ENCODE data around the gene MRPS2. TPM values are rescaled to one million over a fixed set of nuclear protein-coding genes. Genes with fewer than 3 reads are reported as not detected.

Gene MRPS2
- total RNA-seq, 1 donor from 2014 or later = 23.4 TPM

- no peak overlapping the region for H3K4me2 ChIP-seq
These were observed 37.3 kb upstream of the MRPS2 start for GRCh38 chr9:135463140-135463539.

DNA sequence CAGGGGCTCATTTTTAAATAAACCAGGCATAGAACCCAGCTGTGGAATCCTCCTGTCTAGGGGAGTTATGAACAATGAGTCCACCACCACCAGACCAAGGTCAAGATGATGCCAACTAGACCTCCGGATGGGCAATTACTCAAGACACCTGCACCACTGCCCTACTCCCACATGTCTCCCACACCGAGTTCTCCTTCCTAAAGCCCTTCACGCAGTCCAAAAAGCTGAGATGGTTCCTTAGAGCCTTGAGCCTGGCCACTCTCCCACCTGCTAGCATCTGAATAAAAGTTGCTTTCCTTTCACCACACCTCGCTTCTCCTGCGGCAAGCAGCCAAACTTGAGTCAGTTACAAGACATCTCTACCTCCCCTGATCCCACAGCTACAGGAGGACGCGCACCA is 36.3 kb upstream of the MRPS2 start:
- Mint-ChIP-seq H3K4me1 (peaks cover 32% of the 10 kb centered on the region), H3K27ac (no peak overlapping the region), H3K4me3 (no peak overlapping the region), H3K27me3 (ENCODE audit: insufficient read depth, low read depth) (peaks cover 5% of the 10 kb centered on the region), H3K9me3 (no peaks in the 10 kb centered on the region), H3K36me3 (no peaks in the 10 kb centered on the region)
- Histone ChIP-seq H3K4me2 (no peak overlapping the region), H3K79me2 (ENCODE audit: low read depth) (no peaks in the 10 kb centered on the region), H3K9me3 (ENCODE audit: low read depth) (no peaks in the 10 kb centered on the region), H3K27ac (no peak overlapping the region), H4K20me1 (ENCODE audit: low read depth) (no peaks in the 10 kb centered on the region), H3K36me3 (no peaks in the 10 kb centered on the region), H3K4me1 (peaks cover 3% of the 10 kb centered on the region), H3K4me3 (no peak overlapping the region), H3K9ac (no peak overlapping the region), H3K27me3 (no peaks in the 10 kb centered on the region), H3F3A (ENCODE audit: low read depth) (no peaks in the 10 kb centered on the region), H2AFZ (replicated peaks) (no peak overlapping the region)
- TF ChIP-seq CTCF (IDR thresholded peaks at IDR 0.05) (no peak), EZH2phosphoT487 (IDR thresholded peaks at IDR 0.05) (no peak), EZH2 (IDR thresholded peaks at IDR 0.05) (no peak)
- no peak for DNase-seq (ENCODE audit: low spot score)

More at GRCh38 chr9:135463140-135463539, 37.3 kb upstream of the MRPS2 start:
- Histone ChIP-seq H3K9me3 (ENCODE audit: low read depth) (no peaks in the 10 kb centered on the region), H3K79me2 (ENCODE audit: low read depth) (no peaks in the 10 kb centered on the region), H3K4me3 (no peak overlapping the region), H2AFZ (replicated peaks) (no peak overlapping the region), H3K4me1 (no peaks in the 10 kb centered on the region), H3K9ac (no peak overlapping the region), H4K20me1 (ENCODE audit: low read depth) (no peaks in the 10 kb centered on the region), H3K27me3 (no peaks in the 10 kb centered on the region), H3K27ac (no peak overlapping the region), H3F3A (ENCODE audit: low read depth) (no peaks in the 10 kb centered on the region), H3K36me3 (no peaks in the 10 kb centered on the region)
- H3K4me1 Mint-ChIP-seq = peaks cover 25% of the 10 kb centered on the region
- no peaks in the 10 kb centered on the region for H3K9me3 Mint-ChIP-seq
- DNase-seq (ENCODE audit: low spot score) = no peak
- no peaks in the 10 kb centered on the region for H3K36me3 Mint-ChIP-seq
- H3K4me3 Mint-ChIP-seq = no peak overlapping the region
- peaks cover 5% of the 10 kb centered on the region for H3K27me3 Mint-ChIP-seq (ENCODE audit: insufficient read depth, low read depth)
- H3K27ac Mint-ChIP-seq = no peak overlapping the region
- TF ChIP-seq EZH2phosphoT487 (IDR thresholded peaks at IDR 0.05) (no peak), CTCF (IDR thresholded peaks at IDR 0.05) (no peak), EZH2 (IDR thresholded peaks at IDR 0.05) (no peak)

DNA sequence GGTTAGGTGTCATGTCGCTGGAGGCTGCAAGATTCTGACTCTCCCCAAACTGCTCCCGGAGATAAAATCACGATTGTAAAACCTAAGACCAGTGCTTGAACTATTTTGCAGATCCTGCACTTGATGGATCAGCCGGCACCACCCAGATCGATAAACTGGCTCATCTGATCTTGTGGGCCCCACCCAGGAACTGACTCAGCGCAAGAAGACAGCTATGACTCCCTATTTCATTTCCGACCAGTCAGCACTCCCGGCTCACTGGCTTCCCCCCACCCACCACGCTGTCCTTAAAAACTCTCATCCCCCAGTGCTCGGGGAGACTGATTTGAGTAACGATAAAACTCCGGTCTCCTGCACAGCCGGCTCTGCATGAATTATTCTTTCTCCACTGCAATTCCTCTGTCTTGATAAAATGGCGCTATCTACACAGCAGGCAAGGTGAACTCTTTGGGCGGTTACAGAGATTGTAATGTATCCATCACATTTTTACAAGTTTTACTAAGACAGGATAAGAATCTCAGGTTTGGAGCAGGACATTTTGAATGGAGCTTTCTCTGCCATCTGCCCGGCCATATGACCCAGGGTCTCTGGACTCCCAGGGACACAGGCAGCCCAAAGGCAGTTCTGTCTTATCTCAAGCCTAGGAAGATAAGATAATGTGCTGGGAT is 31.5 kb upstream of the MRPS2 start:
- H2AFZ ChIP-seq (replicated peaks) = no peak overlapping the region
- peak overlapping the region; percentile 22 for H3K4me2 ChIP-seq

More for the DNA sequence above, 31.5 kb upstream of the MRPS2 start:
- H3K4me1 ChIP-seq = peaks cover 41% of the 10 kb centered on the region
- Mint-ChIP-seq H3K27me3 (ENCODE audit: insufficient read depth, low read depth) (peaks cover 8% of the 10 kb centered on the region), H3K4me3 (no peak overlapping the region), H3K9me3 (no peaks in the 10 kb centered on the region), H3K4me1 (peaks cover 54% of the 10 kb centered on the region), H3K27ac (peak overlapping the region; percentile 35), H3K36me3 (no peaks in the 10 kb centered on the region)
- H4K20me1 ChIP-seq (ENCODE audit: low read depth) = no peaks in the 10 kb centered on the region
- no peaks in the 10 kb centered on the region for H3K79me2 ChIP-seq (ENCODE audit: low read depth)
- no peaks in the 10 kb centered on the region for H3K36me3 ChIP-seq
- no peak for DNase-seq (ENCODE audit: low spot score)
- peaks cover 18% of the 10 kb centered on the region for H3F3A ChIP-seq (ENCODE audit: low read depth)
- H3K4me3 ChIP-seq = no peak overlapping the region
- no peak overlapping the region for H3K9ac ChIP-seq
- no peaks in the 10 kb centered on the region for H3K9me3 ChIP-seq (ENCODE audit: low read depth)
- H3K27ac ChIP-seq = no peak overlapping the region
- H3K27me3 ChIP-seq = no peaks in the 10 kb centered on the region
- TF ChIP-seq EZH2 (IDR thresholded peaks at IDR 0.05) = no peak
- TF ChIP-seq EZH2phosphoT487 (IDR thresholded peaks at IDR 0.05) = no peak
- no peak for TF ChIP-seq CTCF (IDR thresholded peaks at IDR 0.05)

All from neural progenitor cell (in vitro differentiated cells).